ENCODE measurements around the gene THRB.

THRB gene

GRCh38 chr3:24161841-24162240 is 332.8 kb downstream of the THRB start:
- DNase-seq, result no peak

- no peak for DNase-seq
Observed at GRCh38 chr3:24160424-24161095, 334.1 kb downstream of the THRB start.

- DNase-seq, result no peak
Observed at GRCh38 chr3:24158761-24159454, 335.7 kb downstream of the THRB start.

- DNase-seq, result no peak
Observed at GRCh38 chr3:24157106-24157505, 337.5 kb downstream of the THRB start.

- no peak for DNase-seq
Observed at GRCh38 chr3:24156466-24156865, 338.2 kb downstream of the THRB start.

DNA sequence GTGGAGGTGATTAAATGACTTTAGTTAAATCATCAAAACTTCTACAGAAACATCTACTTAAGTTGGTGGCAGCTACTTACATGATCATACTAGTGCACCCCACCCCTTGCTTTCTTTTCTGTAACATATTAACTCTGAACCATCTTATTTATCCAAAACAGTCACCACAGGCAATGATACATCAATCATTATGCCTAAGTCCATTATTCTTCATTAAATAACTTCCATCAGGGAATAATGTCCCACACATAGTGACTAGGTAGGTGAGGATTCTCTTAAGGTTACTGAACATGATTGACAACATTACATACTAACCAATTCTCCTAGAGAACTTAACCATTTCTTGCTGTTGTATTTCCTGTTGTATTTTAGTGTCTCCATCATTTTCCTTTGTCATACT is 339.4 kb downstream of the THRB start:
- DNase-seq, result no peak

DNA sequence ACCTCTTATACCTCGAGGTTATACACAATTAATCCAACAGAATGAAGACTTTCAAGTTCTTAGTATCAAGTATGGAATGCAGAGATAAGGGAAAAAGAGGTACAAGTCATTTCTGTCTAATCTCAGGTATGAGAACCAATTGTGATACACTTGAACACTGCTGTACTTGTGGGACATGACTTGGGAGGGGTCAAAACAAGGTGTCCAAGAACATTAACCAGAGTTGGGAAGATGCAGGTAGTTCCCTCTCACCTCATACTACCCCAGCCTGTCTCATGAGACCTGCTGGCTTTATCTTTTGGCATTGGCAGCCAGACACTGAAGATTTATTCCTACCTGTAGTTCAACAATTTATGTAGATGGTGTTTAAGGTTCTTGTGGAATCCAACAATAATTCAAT is 339.9 kb downstream of the THRB start:
- no peak for DNase-seq

DNA sequence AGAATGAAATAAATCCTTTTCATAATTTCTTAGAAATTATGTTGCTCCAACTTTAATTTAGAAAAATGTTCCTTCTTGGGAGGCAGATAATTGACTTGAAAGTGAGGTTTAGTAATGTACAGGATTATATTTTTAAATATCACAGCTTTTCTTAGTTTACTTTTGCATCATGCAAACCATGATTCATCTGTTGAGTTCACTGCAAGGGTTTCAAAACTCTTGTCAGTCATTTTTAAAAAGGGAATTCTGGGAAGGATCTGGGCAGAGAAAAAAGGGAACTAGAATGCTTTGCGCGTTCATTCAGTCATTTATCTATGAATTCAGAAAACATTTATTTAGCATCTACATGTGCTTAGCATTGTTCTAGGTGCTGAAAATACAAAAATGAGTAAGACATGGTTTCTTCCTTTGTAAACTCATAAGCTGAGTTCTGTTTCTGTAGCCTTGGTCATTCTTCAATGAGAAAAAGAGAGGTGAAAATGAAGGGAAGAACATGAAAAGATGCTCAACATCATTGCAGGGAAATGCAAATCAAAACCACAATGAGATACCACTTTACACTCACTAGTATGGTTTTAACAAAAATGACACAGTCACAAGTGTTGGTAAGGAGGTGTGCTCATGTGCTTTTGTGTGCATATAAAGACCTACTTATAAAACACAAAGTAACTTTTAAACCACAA is 340.5 kb downstream of the THRB start:
- no peak for DNase-seq

DNA sequence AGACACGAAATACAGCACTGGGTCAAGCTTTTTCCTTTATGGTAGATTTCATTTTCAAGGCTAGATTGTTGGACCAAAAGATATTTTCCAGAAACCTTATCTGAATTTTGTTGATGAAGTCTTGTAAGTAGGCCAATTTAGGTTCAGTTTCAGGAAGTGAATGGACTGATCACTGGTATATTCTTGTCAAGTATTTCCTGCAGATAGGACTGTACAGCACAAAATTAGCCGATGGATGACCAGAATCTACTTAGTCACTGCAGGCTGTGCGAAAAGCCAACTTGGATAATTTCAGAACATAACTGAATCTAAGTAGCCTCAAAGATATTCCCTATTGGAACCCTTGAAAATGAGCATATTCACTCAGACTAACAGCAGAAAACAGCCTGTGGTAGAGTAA is 343.1 kb downstream of the THRB start:
- DNase-seq, result no peak

DNA sequence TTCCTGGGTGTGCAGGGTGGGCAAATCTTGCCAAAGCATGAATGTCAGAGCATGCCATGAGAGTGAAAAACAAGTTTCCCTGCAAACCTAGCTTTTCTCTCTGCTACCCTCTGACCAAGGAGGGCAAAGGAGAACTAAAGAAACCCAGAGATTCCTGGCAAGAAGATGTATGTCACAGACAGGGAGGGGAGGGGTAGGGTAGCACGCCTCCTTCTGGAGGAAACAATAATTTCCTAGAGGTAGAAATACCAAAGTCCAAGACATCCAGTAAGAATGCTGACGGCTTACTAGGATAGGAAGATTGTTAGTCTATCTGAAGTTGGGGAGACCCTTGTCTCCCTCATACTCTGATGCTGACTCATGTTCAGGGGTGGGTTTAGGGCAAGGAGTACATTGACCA is 345.6 kb downstream of the THRB start:
- DNase-seq, result no peak

DNA sequence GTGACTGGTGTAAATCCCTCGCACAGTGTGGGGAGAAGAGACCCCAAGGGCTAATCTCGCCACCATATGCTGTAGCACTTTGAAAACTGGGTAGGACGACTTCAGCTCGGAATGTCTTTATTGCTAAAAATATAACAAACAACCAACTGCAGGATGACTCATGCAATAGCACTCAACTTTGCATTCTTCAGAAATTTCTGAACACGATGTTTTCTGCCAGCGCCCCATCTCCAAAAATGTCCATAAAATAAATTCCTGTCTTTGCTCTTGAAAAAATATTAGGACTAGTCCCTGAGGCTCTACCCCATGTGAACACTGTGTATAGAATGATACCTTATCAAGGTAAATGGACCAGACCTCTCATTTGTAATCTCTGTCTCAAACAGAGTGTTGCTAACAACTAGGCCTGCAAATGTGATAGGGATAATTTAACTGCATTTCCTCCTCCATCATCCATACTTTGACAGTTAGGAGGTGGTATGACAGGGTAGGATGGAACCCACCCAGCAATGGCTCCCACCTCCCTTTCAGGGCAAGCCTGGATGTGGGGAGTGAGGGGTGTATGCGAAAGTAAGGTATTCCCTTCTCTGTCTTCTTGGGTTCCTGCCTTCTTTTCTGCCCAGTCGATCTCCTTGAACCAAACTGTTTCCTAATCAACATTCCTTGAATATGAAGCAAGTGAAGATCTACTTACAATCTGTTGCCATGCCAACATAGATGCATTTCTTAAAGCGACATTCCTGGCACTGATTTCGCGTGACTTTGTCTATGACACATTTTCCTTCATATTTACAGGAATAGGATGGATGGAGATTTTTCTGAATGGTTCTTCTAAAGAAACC is 348.4 kb downstream of the THRB start:
- no peak for DNase-seq

GRCh38 chr3:24145481-24145880 is 349.2 kb downstream of the THRB start:
- no peak for DNase-seq

- DNase-seq, result no peak
Observed at GRCh38 chr3:24142127-24142526, 352.5 kb downstream of the THRB start.

DNA sequence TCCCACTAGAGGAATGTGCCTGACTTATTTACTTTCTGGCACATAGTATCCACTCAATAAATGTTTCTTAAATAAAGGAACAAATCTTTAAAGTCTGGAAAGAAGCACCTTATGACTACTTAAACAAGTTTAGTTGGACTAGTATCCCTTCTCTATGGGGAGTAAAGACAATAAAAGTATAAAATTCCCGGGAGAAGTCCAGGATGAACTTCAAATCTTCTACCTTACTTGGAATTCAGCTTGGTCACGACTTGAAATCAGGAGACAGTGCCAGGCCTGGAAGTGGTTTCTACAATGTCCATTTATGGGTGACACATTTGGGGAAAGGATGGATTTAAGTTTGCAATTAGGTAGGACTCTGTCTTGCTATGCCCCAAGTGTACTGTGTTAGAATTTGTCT is 353.1 kb downstream of the THRB start:
- DNase-seq, result no peak

DNA sequence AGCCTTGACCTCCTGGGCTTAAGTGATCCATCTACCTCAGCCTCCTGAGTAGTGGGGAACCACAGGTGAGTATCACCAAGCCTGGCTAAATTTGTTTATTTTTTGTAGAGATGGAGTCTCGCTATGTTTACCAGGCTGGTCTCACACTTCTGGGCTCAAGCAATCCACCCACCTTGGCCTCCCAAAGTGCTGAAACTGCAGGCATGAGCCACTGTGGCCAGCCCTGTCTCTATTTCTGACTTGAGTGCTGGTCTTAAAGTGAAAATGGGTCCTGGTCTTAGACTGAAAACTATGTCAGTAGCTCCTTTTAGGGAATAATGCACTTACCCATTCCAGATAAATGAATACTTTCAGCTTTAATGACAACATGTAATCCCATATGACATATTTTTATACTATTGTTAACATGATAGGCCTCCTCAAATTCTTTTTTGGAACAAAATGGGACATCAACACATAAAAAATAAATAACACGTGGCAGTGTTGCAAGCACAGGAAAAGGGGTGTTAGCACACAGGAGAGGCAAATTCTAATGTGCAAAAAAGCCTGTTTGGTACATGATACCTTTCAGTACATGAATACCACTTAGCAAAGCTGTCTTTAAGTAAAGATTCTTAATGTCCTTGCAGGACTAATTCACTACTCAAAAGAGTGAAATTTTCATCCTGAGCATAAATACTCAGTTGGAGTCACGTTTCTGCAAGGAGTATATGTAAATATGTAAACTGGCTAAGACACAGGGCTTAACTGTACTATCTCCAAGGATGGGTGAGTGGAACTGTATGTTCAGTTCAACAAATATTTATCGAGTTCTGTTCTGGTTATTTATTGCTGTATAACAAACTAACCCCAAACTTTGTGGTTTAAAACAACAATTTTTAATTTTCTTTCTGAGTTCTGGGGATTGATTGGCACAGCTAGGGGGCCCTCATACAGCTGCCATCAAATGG is 354.9 kb downstream of the THRB start:
- DNase-seq, result no peak

GRCh38 chr3:24138876-24139256 is 355.8 kb downstream of the THRB start:
- no peak for DNase-seq

DNA sequence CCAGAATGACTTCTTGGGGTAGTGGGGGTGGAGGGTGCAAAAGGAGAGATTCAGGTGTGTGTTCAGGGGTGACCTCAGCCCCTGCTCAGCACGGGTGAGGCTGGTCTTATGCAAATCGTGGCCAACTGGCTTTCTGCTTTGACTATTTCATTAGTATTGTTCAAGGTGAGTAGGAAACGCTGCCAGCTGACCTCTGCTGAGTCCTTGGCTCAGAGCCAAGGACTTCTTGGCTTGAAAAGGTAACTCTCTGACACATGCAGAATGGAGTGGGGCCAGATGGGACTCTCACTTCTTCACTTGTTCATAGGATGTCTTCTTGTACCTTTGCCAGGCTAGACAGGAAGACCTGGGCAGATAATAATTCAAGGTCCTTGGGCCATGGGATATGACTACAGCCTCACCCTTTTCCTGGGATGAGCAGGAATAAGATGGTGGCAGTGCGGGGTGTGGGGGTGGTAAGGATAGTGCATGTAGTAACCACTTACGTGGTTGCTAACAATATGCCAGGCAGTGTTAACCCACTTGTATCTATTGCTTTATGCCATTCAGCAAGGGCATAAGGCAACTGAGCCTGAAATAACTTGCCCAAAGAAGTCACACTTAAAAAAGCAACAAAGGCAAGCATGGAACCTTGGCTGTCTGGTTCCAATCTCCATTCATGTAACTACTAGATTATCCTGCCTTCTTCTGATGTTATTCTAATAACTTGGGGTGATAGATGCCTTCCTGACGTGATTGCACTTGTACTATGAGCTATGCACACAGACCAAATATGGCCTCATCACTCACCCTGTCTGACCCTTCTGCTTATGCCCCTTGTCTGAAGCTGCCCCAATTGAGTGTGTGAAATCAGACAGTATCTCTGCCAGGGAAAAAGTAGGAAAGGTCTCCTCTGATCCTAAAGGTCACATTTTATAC is 356.4 kb downstream of the THRB start:
- DNase-seq, result no peak

- no peak for DNase-seq
Observed at GRCh38 chr3:24137334-24137733, 357.3 kb downstream of the THRB start.

GRCh38 chr3:24136624-24137310 is 357.9 kb downstream of the THRB start:
- DNase-seq, result no peak

- DNase-seq, result no peak
Observed at GRCh38 chr3:24135280-24135679, 359.4 kb downstream of the THRB start.
